ENCODE results near the gene RAD21L1.
"Not testable (repeated sequence)": the region's sequence is repeated elsewhere in the genome, so short reads cannot be mapped to it uniquely, and the experiment has no call there.

The RAD21L1 gene

GRCh38 chr20:1232286-1233111, 6.7 kb downstream of the RAD21L1 start:
- no peak for DNase-seq

- DNase-seq, result no peak
Measured at GRCh38 chr20:1240549-1240948, 14.7 kb downstream of the RAD21L1 start.

- no peak for DNase-seq
Measured at GRCh38 chr20:1241456-1241855, 15.6 kb downstream of the RAD21L1 start.

GRCh38 chr20:1242099-1242498, 16.3 kb downstream of the RAD21L1 start:
- no peak for DNase-seq

- DNase-seq, result peak; percentile 90
Measured at GRCh38 chr20:1242530-1242929, 16.7 kb downstream of the RAD21L1 start.

GRCh38 chr20:1245578-1245977, 19.7 kb downstream of the RAD21L1 start:
- DNase-seq, result no peak

- DNase-seq, result no peak
Measured at GRCh38 chr20:1247689-1248088, 21.8 kb downstream of the RAD21L1 start.

- not testable (repeated sequence) for DNase-seq
Measured at GRCh38 chr20:1250282-1250681, 24.4 kb downstream of the RAD21L1 start.

GRCh38 chr20:1252416-1252815, 26.6 kb downstream of the RAD21L1 start:
- DNase-seq, result no peak

- no peak for DNase-seq
Measured at GRCh38 chr20:1254254-1254653, 28.4 kb downstream of the RAD21L1 start.

- DNase-seq, result no peak
Measured at GRCh38 chr20:1255675-1256074, 29.8 kb downstream of the RAD21L1 start.

- peak; percentile 30 for DNase-seq
Measured at GRCh38 chr20:1263853-1264252, 38.0 kb downstream of the RAD21L1 start.

GRCh38 chr20:1264727-1265126, 38.9 kb downstream of the RAD21L1 start:
- DNase-seq, result no peak

GRCh38 chr20:1265226-1265915, 39.5 kb downstream of the RAD21L1 start:
- DNase-seq, result peak; percentile 4

GRCh38 chr20:1265916-1266166, 40.0 kb downstream of the RAD21L1 start:
- DNase-seq, result no peak

- peak; percentile 75 for DNase-seq
Measured at GRCh38 chr20:1266167-1266973, 40.5 kb downstream of the RAD21L1 start, which contains the start of gene SNPH. Gene SNPH, plus strand, starts transcription at chr20:1266294. Its CDS starts 29,946 bp downstream, at chr20:1296240.

GRCh38 chr20:1267161-1267560, 41.3 kb downstream of the RAD21L1 start:
- DNase-seq, result no peak

- DNase-seq, result no peak
Measured at GRCh38 chr20:1267809-1268374, 42.0 kb downstream of the RAD21L1 start.

GRCh38 chr20:1269235-1269634, 43.4 kb downstream of the RAD21L1 start:
- DNase-seq, result no peak

- no peak for DNase-seq
Measured at GRCh38 chr20:1269850-1270249, 44.0 kb downstream of the RAD21L1 start.

GRCh38 chr20:1272368-1273100, 46.7 kb downstream of the RAD21L1 start:
- DNase-seq, result no peak

- DNase-seq, result no peak
Measured at GRCh38 chr20:1273366-1273765, 47.5 kb downstream of the RAD21L1 start.
